ENCODE measurements around the gene WDR54. TPM values are rescaled to one million over a fixed set of nuclear protein-coding genes. Genes with fewer than 3 reads are reported as not detected.

WDR54 gene
- total RNA-seq, 1 experiment from 2014 or later: 27.7 TPM

DNA sequence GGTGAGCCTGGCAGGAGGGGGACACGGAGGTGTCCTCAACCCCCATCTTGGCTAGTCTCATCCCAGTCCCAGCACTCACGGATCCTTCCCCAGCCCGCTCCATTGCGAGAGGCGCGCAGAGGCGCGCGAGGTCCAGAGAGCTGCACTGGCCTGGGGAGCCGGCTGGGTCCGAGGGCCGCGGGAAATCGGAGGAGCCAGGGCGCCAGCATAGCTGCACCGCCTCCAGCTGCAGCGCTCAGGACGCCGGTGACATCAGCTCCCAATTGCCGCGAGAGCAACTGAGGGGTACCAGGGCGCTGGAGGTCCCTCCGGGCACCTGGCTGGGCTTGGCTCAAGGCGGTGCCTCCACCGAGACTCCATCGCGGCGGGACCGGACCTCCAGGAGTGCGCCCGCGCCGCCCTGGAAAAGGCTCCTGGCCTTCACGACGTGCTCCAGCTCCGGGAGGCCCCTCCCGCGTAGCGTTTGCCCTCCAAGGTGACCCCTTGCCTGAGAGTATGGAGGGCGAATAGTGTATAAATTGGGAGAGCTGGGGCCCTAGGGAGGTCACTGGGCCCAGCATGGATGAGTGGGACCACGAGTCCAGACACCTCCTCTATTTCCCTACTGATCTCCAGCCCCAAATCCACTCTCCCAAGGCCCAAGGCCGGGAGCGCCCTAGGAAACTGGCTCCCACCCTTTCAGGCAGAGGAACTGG, 14.7 kb downstream of the WDR54 start:
- Histone ChIP-seq H3K4me3 (ENCODE audit: low read depth in 2 of 2, low read length in 2 of 2) (no peak overlapping the region), H3K27ac (ENCODE audit: low read length) (no peak overlapping the region), H3K27me3 (ENCODE audit: control insufficient read depth, insufficient read depth, low read length) (no peaks in the 10 kb centered on the region), H3K36me3 (ENCODE audit: control insufficient read depth, insufficient read depth, low read length) (peaks cover 3% of the 10 kb centered on the region; the same call in 1 of the 2 replicates), H3K4me1 (ENCODE audit: control insufficient read depth, insufficient read depth, low read length) (peaks cover 6% of the 10 kb centered on the region), H3K9me3 (ENCODE audit: control insufficient read depth, insufficient read depth, low read depth, low read length) (no peaks in the 10 kb centered on the region)
- DNase-seq (ENCODE audit: low read depth, low spot score) (no peak), ATAC-seq (no peak)
- no peak for TF ChIP-seq TCF7L2 (IDR thresholded peaks at IDR 0.05; ENCODE audit: low read depth, low read length)
- no peak for TF ChIP-seq SIN3A (IDR thresholded peaks at IDR 0.05; ENCODE audit: borderline replicate concordance, insufficient read depth, low read depth, low read length)
- TF ChIP-seq, protein P1, sequence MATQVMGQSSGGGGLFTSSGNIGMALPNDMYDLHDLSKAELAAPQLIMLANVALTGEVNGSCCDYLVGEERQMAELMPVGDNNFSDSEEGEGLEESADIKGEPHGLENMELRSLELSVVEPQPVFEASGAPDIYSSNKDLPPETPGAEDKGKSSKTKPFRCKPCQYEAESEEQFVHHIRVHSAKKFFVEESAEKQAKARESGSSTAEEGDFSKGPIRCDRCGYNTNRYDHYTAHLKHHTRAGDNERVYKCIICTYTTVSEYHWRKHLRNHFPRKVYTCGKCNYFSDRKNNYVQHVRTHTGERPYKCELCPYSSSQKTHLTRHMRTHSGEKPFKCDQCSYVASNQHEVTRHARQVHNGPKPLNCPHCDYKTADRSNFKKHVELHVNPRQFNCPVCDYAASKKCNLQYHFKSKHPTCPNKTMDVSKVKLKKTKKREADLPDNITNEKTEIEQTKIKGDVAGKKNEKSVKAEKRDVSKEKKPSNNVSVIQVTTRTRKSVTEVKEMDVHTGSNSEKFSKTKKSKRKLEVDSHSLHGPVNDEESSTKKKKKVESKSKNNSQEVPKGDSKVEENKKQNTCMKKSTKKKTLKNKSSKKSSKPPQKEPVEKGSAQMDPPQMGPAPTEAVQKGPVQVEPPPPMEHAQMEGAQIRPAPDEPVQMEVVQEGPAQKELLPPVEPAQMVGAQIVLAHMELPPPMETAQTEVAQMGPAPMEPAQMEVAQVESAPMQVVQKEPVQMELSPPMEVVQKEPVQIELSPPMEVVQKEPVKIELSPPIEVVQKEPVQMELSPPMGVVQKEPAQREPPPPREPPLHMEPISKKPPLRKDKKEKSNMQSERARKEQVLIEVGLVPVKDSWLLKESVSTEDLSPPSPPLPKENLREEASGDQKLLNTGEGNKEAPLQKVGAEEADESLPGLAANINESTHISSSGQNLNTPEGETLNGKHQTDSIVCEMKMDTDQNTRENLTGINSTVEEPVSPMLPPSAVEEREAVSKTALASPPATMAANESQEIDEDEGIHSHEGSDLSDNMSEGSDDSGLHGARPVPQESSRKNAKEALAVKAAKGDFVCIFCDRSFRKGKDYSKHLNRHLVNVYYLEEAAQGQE (IDR thresholded peaks at IDR 0.05; ENCODE audit: insufficient read depth in 1 of 2, low read depth in 2 of 2, low read length in 1 of 2): no peak
- TF ChIP-seq, protein P2, sequence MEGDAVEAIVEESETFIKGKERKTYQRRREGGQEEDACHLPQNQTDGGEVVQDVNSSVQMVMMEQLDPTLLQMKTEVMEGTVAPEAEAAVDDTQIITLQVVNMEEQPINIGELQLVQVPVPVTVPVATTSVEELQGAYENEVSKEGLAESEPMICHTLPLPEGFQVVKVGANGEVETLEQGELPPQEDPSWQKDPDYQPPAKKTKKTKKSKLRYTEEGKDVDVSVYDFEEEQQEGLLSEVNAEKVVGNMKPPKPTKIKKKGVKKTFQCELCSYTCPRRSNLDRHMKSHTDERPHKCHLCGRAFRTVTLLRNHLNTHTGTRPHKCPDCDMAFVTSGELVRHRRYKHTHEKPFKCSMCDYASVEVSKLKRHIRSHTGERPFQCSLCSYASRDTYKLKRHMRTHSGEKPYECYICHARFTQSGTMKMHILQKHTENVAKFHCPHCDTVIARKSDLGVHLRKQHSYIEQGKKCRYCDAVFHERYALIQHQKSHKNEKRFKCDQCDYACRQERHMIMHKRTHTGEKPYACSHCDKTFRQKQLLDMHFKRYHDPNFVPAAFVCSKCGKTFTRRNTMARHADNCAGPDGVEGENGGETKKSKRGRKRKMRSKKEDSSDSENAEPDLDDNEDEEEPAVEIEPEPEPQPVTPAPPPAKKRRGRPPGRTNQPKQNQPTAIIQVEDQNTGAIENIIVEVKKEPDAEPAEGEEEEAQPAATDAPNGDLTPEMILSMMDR (IDR thresholded peaks at IDR 0.05): no peak
- no peak for TF ChIP-seq POLR2AphosphoS5 (IDR thresholded peaks at IDR 0.05; ENCODE audit: low read depth, low read length)
- ChIA-PET POLR2A (no interaction called here), CTCF (no interaction called here)
- in situ Hi-C loops (cut with HindIII; ENCODE audit: low pct_unique_long_range_greater_than_20kb, low sequenced_read_pairs): no loop called here
- intact Hi-C loops (cut with micrococcal nuclease; ENCODE audit: unreplicated experiment): no loop called here
- BruUV-seq (replicated peaks): no TSS peak

DNA sequence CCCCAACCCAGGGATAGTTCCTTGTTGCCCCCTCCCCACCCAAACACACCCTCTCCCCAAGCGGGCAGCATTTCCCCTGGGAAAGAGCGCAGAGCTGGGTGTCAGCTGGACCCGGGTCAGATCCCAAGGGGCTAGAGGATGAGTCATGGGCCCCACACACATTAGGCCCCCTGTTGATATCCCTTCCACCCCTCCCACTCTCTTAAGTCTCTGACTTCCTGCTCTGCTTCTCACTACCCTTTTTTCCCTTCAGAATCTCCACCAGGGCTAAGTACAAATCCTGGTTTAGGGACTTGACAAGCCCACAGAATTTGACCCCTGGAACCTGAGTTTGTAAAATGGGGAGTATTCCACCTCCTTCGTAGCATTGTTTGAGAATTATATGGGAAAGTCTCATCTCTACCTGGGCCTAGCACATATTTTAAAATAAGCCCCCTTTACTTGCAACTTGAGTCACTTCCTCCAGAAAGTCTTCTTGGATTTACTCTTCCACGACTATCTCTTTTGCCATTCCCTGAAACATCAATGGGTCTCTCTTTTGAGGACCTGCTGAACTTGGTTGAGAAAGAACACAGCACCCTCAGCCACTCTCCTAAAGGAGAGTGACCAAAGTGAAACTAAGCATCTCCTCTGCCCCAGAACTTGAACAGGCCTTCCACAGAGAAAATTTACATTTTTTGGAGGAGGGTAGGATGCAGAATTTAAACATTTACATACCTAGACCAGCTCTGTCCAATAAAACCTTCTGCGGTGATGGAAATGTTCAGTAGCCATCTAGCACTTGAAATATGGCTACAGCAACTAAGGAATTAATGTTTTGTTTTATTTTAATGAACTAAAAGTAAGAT, 15.5 kb downstream of the WDR54 start:
- POLR2A ChIA-PET: no interaction called here
- no TSS peak for BruUV-seq (replicated peaks)
- Histone ChIP-seq H3K9me3 (ENCODE audit: control insufficient read depth, insufficient read depth, low read depth, low read length) (no peaks in the 10 kb centered on the region), H3K4me3 (ENCODE audit: low read depth in 2 of 2, low read length in 2 of 2) (no peak overlapping the region), H3K36me3 (ENCODE audit: control insufficient read depth, insufficient read depth, low read length) (no peaks in the 10 kb centered on the region), H3K4me1 (ENCODE audit: control insufficient read depth, insufficient read depth, low read length) (peaks cover 6% of the 10 kb centered on the region), H3K27ac (ENCODE audit: low read length) (no peak overlapping the region), H3K27me3 (ENCODE audit: control insufficient read depth, insufficient read depth, low read length) (no peaks in the 10 kb centered on the region)
- ATAC-seq (no peak), DNase-seq (ENCODE audit: low read depth, low spot score) (no peak)
- CTCF ChIA-PET: no interaction called here
- no peak for TF ChIP-seq SIN3A (IDR thresholded peaks at IDR 0.05; ENCODE audit: borderline replicate concordance, insufficient read depth, low read depth, low read length)
- TF ChIP-seq, protein P1 (IDR thresholded peaks at IDR 0.05; ENCODE audit: insufficient read depth in 1 of 2, low read depth in 2 of 2, low read length in 1 of 2): no peak
- no peak for TF ChIP-seq POLR2AphosphoS5 (IDR thresholded peaks at IDR 0.05; ENCODE audit: low read depth, low read length)
- TF ChIP-seq, protein P2 (IDR thresholded peaks at IDR 0.05): no peak
- no peak for TF ChIP-seq TCF7L2 (IDR thresholded peaks at IDR 0.05; ENCODE audit: low read depth, low read length)
- in situ Hi-C loops (cut with HindIII; ENCODE audit: low pct_unique_long_range_greater_than_20kb, low sequenced_read_pairs) (no loop called here), intact Hi-C loops (cut with micrococcal nuclease; ENCODE audit: unreplicated experiment) (no loop called here)
